HG03558 (cell line): Measurements from ENCODE around the gene EXOSC6.
"Not testable (repeated sequence)": the region's sequence is repeated elsewhere in the genome, so short reads cannot be mapped to it uniquely, and the experiment has no call there.

Source experiments
- ATAC-seq: cut with Tn5 transposase; IDR thresholded peaks from one replicate; pipeline ENCODE4 v1.9.1; 2021; ENCODE audit warnings: moderate number of reproducible peaks; ENCODE audit not compliant: unreplicated experiment; ENCODE audit errors: extremely low read depth

EXOSC6 gene

GRCh38 chr16:70255574-70255973, 3.8 kb upstream of the EXOSC6 start:
- no peak for ATAC-seq

DNA sequence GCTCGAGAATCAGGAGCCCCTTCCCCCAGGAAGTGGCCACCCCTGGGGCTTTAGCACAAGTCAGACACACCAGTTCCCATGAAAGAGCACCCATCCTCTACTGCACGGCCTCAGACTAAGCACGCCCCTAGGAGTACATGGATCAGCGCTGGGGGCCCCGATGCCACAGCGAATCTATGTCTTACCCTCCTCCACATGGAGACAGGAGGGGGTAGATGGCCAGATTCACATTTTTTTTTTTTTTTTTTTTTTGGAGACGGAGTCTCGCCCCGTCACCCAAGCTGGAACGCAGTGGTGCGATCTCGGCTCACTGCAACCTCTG, 3.2 kb upstream of the EXOSC6 start:
- no peak for ATAC-seq

- no peak for ATAC-seq
Measured at GRCh38 chr16:70254180-70254964, 2.6 kb upstream of the EXOSC6 start.

DNA sequence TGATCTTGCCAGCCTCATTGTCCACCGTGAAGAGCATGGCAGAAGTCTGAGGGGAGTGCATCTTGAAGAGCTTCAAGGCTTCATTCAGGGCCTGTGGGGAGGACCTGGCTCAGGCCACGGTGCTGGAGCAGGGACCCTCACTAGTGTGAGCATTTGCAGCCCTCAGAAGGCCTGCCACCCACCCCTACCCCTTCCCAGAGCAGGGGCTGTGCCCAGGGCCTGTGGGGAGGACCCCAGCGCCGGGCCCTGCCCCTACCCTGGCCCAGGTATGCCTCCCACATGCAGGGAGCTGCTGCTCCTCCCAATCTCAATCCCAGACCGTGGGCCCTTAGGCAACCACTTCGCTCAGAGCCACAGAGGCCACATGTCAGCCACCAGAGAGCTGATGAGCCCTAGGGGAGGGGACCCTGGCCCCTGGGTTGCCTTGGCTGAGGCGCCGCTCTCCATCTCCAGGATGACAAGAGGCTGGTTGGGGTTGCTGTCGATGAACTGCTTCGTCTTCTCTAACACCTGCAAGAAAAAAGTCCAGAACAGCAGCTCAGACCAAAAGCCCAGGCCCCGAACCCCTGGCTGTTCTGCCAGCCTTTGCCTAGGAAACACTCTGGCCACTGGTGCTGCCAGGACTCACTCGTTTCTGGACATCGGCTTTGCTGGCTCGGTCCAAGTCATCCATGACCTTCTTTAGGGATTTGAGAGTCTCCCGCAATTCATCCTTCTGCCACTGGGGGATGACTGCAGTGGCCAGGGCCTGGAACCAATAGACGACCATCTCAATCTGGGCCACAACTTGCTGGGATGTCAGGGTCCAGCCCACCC, 1.8 kb upstream of the EXOSC6 start:
- ATAC-seq = no peak

- ATAC-seq = no peak
Measured at GRCh38 chr16:70252355-70252988, 732 bp upstream of the EXOSC6 start.

GRCh38 chr16:70250748-70251628, 752 bp downstream of the EXOSC6 start:
- peak; percentile 30 for ATAC-seq

DNA sequence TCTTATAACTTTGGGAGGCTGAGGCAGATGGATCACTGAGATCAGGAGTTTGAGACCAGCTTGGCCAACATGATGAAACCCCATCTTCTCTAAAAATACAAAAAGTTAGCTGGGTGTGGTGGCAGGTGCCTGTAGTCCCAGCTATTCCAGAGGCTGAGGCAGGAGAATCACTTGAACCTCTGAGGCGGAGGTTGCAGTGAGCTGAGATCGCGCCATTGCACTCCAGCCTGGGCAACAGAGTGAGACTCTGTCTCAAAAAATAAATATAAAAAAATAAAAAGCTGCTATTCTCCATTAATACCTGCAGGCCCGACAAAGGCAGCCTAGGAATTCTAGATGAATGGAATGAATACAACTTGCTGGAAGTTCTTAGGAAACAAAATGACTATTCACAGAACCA, 2.0 kb downstream of the EXOSC6 start:
- not testable (repeated sequence) for ATAC-seq

DNA sequence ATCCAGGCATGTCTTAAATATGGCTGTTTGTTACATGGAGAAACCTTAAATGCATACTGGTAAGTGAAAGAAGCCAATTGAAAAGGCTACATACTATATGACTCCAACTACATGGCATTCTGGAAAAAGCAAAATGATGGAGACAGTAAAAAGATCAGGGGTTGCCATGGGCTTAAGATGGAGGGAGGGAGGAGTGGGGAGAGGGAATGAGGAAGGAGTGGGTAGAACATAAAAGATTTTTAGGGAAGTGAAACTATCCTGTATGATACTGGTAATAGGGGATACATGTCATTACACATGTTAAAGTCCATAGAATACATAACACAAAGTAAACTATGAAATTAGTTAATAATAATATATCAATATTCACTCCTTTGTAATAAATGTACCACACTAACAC, 13.0 kb downstream of the EXOSC6 start:
- not testable (repeated sequence) for ATAC-seq

DNA sequence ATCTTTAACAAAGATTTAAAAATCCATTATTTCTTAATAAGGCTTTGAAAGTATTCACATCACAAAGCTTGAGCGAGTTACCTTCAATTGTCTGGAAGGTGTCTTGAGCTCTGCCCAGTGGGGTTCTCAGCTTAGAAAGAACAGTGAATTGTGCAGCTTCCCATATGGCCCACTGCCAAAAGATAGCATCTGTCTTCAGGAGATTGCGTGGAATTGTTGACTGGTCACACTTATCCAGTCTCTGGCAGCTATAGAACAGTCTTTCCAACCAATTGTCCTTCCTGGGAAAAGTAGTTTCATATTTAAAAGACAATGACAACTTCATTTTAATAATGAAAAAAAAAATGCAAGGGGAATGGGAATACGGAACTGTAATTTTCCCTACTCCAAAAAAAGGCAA, 19.9 kb downstream of the EXOSC6 start:
- not testable (repeated sequence) for ATAC-seq

- ATAC-seq = not testable (repeated sequence)
Measured at GRCh38 chr16:70226024-70226423, 25.7 kb downstream of the EXOSC6 start.

GRCh38 chr16:70225430-70225829, 26.3 kb downstream of the EXOSC6 start:
- ATAC-seq = not testable (repeated sequence)

DNA sequence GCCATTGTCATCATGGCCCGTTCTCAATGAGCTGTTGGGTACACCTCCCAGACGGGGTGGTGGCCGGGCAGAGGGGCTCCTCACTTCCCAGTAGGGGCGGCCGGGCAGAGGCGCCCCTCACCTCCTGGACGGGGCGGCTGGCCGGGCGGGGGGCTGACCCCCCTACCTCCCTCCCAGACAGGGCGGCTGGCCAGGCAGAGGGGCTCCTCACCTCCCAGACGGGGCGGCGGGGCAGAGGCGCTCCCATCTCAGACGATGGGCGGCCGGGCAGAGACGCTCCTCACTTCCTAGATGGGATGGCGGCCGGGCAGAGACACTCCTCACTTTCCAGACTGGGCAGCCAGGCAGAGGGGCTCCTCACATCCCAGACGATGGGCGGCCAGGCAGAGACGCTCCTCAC, 27.1 kb downstream of the EXOSC6 start:
- ATAC-seq = not testable (repeated sequence)

- ATAC-seq = not testable (repeated sequence)
Measured at GRCh38 chr16:70223971-70224513, 27.7 kb downstream of the EXOSC6 start.

GRCh38 chr16:70223216-70223615, 28.5 kb downstream of the EXOSC6 start:
- ATAC-seq = not testable (repeated sequence)

DNA sequence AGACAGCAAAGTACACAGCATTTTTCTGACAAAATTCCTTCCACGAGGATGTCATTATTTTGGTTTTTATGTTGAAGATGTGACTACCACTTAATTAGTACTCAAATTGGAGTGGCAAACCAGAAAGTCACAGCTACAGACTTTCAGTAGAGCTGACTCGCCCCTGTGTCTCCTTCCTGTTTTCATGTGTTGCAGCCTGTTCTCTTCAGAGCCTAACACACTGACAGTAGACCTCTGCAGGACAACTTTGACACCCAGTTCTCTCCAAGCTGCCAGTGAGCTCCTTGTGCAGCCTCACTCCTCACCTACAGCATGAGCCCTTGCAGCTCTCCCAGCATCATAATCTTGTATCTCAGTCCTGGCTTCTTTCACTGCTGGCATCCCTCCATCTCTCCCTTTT, 29.2 kb downstream of the EXOSC6 start:
- ATAC-seq = not testable (repeated sequence)

- ATAC-seq = not testable (repeated sequence)
Measured at GRCh38 chr16:70218586-70218985, 33.2 kb downstream of the EXOSC6 start.

DNA sequence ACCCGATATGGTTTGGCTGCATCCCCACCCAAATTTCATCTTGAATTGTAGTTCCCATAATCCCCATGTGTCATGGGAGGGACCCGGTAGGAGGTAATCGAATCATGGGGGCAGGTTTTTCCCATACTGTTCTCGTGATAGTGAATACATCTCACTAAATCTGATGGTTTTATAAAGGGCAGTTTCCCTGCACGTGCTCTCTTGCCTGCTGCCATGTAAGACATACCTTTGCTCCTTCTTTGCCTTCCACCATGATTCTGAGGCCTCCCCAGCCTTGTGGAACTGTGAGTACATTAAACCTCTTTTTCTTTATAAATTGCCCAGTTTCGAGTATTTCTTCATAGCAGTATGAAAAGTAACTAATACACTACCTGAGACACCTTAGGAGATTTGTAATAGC, 45.4 kb downstream of the EXOSC6 start:
- ATAC-seq = not testable (repeated sequence)

DNA sequence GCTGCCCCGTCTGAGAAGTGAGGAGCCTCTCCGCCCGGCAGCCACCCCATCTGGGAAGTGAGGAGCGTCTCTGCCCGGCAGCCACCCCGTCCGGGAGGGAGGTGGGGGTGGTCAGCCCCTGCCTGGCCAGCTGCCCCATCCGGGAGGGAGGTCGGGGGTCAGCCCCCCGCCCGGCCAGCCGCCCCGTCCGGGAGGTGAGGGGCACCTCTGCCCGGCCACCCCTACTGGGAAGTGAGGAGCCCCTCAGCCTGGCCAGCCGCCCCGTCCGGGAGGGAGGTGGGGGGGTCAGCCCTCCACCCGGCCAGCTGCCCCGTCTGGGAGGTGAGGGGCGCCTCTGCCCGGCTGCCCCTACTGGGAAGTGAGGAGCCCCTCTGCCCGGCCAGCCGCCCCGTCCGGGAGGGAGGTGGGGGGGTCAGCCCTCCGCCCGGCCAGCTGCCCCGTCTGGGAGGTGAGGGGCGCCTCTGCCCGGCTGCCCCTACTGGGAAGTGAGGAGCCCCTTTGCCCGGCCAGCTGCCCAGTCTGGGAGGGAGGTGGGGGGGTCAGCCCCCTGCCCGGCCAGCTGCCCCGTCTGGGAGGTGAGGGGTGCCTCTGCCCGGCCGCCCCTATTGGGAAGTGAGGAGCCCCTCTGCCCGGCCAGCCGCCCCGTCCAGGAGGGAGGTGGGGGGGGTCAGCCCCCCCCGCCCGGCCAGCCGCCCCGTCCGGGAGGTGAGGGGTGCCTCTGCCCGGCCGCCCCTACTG, 46.9 kb downstream of the EXOSC6 start:
- ATAC-seq = not testable (repeated sequence)

- ATAC-seq = not testable (repeated sequence)
Measured at GRCh38 chr16:70204010-70204409, 47.7 kb downstream of the EXOSC6 start.
